Neural cell (in vitro differentiated cells): ENCODE data around the gene SEC24C. TPM values are rescaled to one million over a fixed set of nuclear protein-coding genes. Genes with fewer than 3 reads are reported as not detected.

Source experiments
- H2AFZ ChIP-seq: fragments of 200-600, 300-800 bp; sonication (generic), shearing (Covaris generic); 2 replicates; pipeline ENCODE4 v1.6.0; 2014; ENCODE audit warnings: low read depth, mild to moderate bottlenecking, antibody characterized with exemption, low read length, moderate library complexity
- H3F3A ChIP-seq: fragments of 200-600 bp; shearing (Covaris generic); 2 replicates; pipeline ENCODE4 v1.6.1; 2016; ENCODE audit warnings: mild to moderate bottlenecking, moderate library complexity, mixed read lengths, antibody characterized with exemption, low read length; ENCODE audit not compliant: insufficient read depth, poor library complexity, severe bottlenecking
- H3K27ac ChIP-seq: fragments of 200-600, 300-800 bp; sonication (generic), shearing (Covaris generic); 2 replicates; pipeline ENCODE4 v1.5.1; 2014; ENCODE audit warnings: mild to moderate bottlenecking, low read length, moderate library complexity
- H3K27me3 ChIP-seq: fragments of 300-800, 200-600 bp; sonication (generic), shearing (Covaris generic); 2 replicates; pipeline ENCODE4 v1.6.0; 2014; ENCODE audit warnings: mild to moderate bottlenecking, low read depth, low read length, moderate library complexity; ENCODE audit not compliant: insufficient read depth
- H3K36me3 ChIP-seq: fragments of 300-800, 200-600 bp; sonication (generic), shearing (Covaris generic); 2 replicates; pipeline ENCODE4 v1.5.1; 2014; ENCODE audit warnings: mild to moderate bottlenecking, antibody characterized with exemption, low read length, moderate library complexity; ENCODE audit not compliant: insufficient read depth
- H3K4me2 ChIP-seq: fragments of 300-800, 200-600 bp; sonication (generic), shearing (Covaris generic); 2 replicates; pipeline ENCODE4 v1.6.0; 2014; ENCODE audit warnings: mild to moderate bottlenecking, low read length
- H3K4me3 ChIP-seq: fragments of 300-800, 200-600 bp; sonication (generic), shearing (Covaris generic); 2 replicates; pipeline ENCODE4 v1.5.1; 2014; ENCODE audit warnings: mild to moderate bottlenecking, low read length, moderate library complexity
- H3K79me2 ChIP-seq: fragments of 200-600 bp; shearing (Covaris generic); replicated peaks from 2 replicates; pipeline ENCODE4 v1.6.0; 2014; ENCODE audit warnings: mild to moderate bottlenecking, low read length, moderate library complexity; ENCODE audit not compliant: insufficient read depth
- H3K9ac ChIP-seq: fragments of 300-800, 200-600 bp; sonication (generic), shearing (Covaris generic); 2 replicates; pipeline ENCODE4 v1.6.1; 2016; ENCODE audit warnings: mild to moderate bottlenecking, low read length, mixed read lengths
- H3K9me2 ChIP-seq: fragments of 200-600 bp; shearing (Covaris generic); 2 replicates; pipeline ENCODE4 v1.6.1; 2016; ENCODE audit warnings: mild to moderate bottlenecking, low read length, mixed read lengths; ENCODE audit not compliant: insufficient read depth
- H3K9me3 ChIP-seq: fragments of 200-600, 300-800 bp; sonication (generic), shearing (Covaris generic); 2 replicates; pipeline ENCODE4 v1.6.1; 2016; ENCODE audit warnings: mild to moderate bottlenecking, mixed run types, low read length, moderate library complexity, mixed read lengths
- H4K20me1 ChIP-seq: fragments of 200-600 bp; shearing (Covaris generic); 2 replicates; pipeline ENCODE4 v1.6.1; 2016; ENCODE audit warnings: mild to moderate bottlenecking, mixed run types; ENCODE audit not compliant: insufficient read depth
- CTCF ChIP-seq: fragments of 450-650 bp; IDR thresholded peaks from 2 replicates; pipeline ENCODE4 v1.5.1; 2014; ENCODE audit warnings: antibody characterized with exemption, mild to moderate bottlenecking, moderate library complexity; ENCODE audit not compliant: poor library complexity, severe bottlenecking
- EP300 ChIP-seq: fragments of 450-650 bp; conservative IDR thresholded peaks from 2 replicates; pipeline ENCODE4 v1.6.1; 2014; ENCODE audit warnings: antibody characterized with exemption, mild to moderate bottlenecking, moderate library complexity; ENCODE audit not compliant: poor library complexity, severe bottlenecking
- EZH2 ChIP-seq: fragments of 200-600, 300-800 bp; shearing (Covaris generic), sonication (generic); IDR thresholded peaks from 2 replicates; pipeline ENCODE4 v1.6.1; 2014; ENCODE audit warnings: antibody characterized with exemption, low read length, borderline replicate concordance, mild to moderate bottlenecking; ENCODE audit not compliant: insufficient read depth, poor library complexity, severe bottlenecking
- MXI1 ChIP-seq: fragments of 450-650 bp; conservative IDR thresholded peaks from 2 replicates; pipeline ENCODE4 v1.6.1; 2014; ENCODE audit warnings: antibody characterized with exemption, mild to moderate bottlenecking; ENCODE audit not compliant: poor library complexity, severe bottlenecking
- POLR2AphosphoS5 ChIP-seq: IDR thresholded peaks from 2 replicates; pipeline ENCODE4 v1.6.1; 2012
- RAD21 ChIP-seq: fragments of 450-650 bp; conservative IDR thresholded peaks from 2 replicates; pipeline ENCODE4 v1.6.1; 2014; ENCODE audit warnings: antibody characterized with exemption, mild to moderate bottlenecking, moderate library complexity
- REST ChIP-seq: IDR thresholded peaks from 2 replicates; pipeline ENCODE4 v1.6.1; 2012; ENCODE audit warnings: borderline replicate concordance
- SMC3 ChIP-seq: fragments of 450-650 bp; conservative IDR thresholded peaks from 2 replicates; pipeline ENCODE4 v1.6.1; 2014; ENCODE audit warnings: antibody characterized with exemption, mild to moderate bottlenecking, moderate library complexity; ENCODE audit not compliant: poor library complexity
- TAF1 ChIP-seq: IDR thresholded peaks from 2 replicates; pipeline ENCODE4 v1.6.1; 2012; ENCODE audit warnings: low read depth
- polyA plus RNA-seq: library from polyadenylated mRNA; depleted of rRNA; stranded (reverse); fragments of >200 nt; gene quantifications from 2 replicates; pipeline ENCODE4 v1.2.3, GENCODE V29; 2014

SEC24C gene
- polyA plus RNA-seq, 1 donor from 2014 or later: 43.0 TPM

GRCh38 chr10:73772281-73773151 lies 28.3 kb downstream of the SEC24C start:
- H3K36me3 ChIP-seq: no peaks in the 10 kb centered on the region
- peak; percentile 20 for TF ChIP-seq EP300
- TF ChIP-seq MXI1: peak; percentile 87
- TF ChIP-seq POLR2AphosphoS5: peak; percentile 63
- TF ChIP-seq RAD21: peak; percentile 25
- TF ChIP-seq REST: peak; percentile 11
- TF ChIP-seq SMC3: peak; percentile 28
- peak; percentile 56 for TF ChIP-seq CTCF
- TF ChIP-seq EZH2: no peak
- no peak for TF ChIP-seq TAF1
- H2AFZ ChIP-seq: peak overlapping the region; percentile 84

GRCh38 chr10:73773152-73773879 lies 29.1 kb downstream of the SEC24C start:
- no peaks in the 10 kb centered on the region for H3K36me3 ChIP-seq

More at GRCh38 chr10:73772281-73773151, 28.3 kb downstream of the SEC24C start:
- Histone ChIP-seq H3K4me2 (peak overlapping the region; percentile 98), H3K79me2 (peaks cover 22% of the 10 kb centered on the region), H3K4me3 (peak overlapping the region; percentile 97), H3K9me2 (no peaks in the 10 kb centered on the region), H3K27me3 (no peaks in the 10 kb centered on the region), H3K9ac (peak overlapping the region; percentile 85), H3F3A (no peaks in the 10 kb centered on the region), H3K9me3 (no peaks in the 10 kb centered on the region), H4K20me1 (no peaks in the 10 kb centered on the region), H3K27ac (peak overlapping the region; percentile 90)

More at GRCh38 chr10:73773152-73773879, 29.1 kb downstream of the SEC24C start:
- H3K4me3 ChIP-seq: peak overlapping the region; percentile 97
- no peak for TF ChIP-seq POLR2AphosphoS5
- TF ChIP-seq RAD21: no peak
- no peak for TF ChIP-seq CTCF
- TF ChIP-seq SMC3: no peak
- no peak for TF ChIP-seq EP300
- no peak for TF ChIP-seq MXI1
- no peak for TF ChIP-seq EZH2
- TF ChIP-seq TAF1: no peak
- TF ChIP-seq REST: no peak
- H3K27me3 ChIP-seq: no peaks in the 10 kb centered on the region
- H3F3A ChIP-seq: no peaks in the 10 kb centered on the region
- no peaks in the 10 kb centered on the region for H3K9me2 ChIP-seq
- H3K4me2 ChIP-seq: peak overlapping the region; percentile 98
- H3K9me3 ChIP-seq: no peaks in the 10 kb centered on the region
- H4K20me1 ChIP-seq: no peaks in the 10 kb centered on the region
- H2AFZ ChIP-seq: peak overlapping the region; percentile 84
- H3K79me2 ChIP-seq: peaks cover 22% of the 10 kb centered on the region
- H3K9ac ChIP-seq: peak overlapping the region; percentile 85
- H3K27ac ChIP-seq: peak overlapping the region; percentile 90
